ENCODE results near the gene TFF1. TPM values are rescaled to one million over a fixed set of nuclear protein-coding genes. Genes with fewer than 3 reads are reported as not detected.

TFF1 gene
- total RNA-seq, 1 donor from 2014 or later = not detected

DNA sequence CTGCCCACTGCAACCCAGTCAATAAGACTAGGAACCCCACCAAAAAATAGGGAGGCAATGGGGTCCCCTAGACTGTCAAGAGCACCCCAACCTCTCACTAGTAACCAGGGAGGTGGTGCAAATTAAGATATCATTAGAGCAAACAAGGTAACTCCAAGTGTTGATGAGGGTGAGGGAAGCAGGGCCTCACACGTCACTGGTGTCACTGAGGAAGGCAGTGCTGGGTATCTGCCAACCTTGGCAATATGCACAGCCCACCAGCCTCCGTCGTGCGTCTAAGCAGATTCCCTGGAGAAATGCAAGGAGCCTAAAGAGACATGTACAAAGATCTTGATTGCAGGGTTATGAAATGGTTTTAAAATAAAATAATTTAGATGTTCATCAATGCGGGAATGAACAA, 41.1 kb upstream of the TFF1 start:
- DNase-seq (ENCODE audit: low read depth) = no peak
- Histone ChIP-seq H3K36me3 (ENCODE audit: control insufficient read depth, insufficient read depth, low read length) (no peaks in the 10 kb centered on the region), H3K4me3 (ENCODE audit: low read depth, low read length) (no peak overlapping the region), H3K27me3 (ENCODE audit: control insufficient read depth, insufficient read depth, low read length) (no peaks in the 10 kb centered on the region)
- TF ChIP-seq CTCF (IDR thresholded peaks at IDR 0.05; ENCODE audit: insufficient read depth, low read length, poor library complexity, severe bottlenecking) = no peak

DNA sequence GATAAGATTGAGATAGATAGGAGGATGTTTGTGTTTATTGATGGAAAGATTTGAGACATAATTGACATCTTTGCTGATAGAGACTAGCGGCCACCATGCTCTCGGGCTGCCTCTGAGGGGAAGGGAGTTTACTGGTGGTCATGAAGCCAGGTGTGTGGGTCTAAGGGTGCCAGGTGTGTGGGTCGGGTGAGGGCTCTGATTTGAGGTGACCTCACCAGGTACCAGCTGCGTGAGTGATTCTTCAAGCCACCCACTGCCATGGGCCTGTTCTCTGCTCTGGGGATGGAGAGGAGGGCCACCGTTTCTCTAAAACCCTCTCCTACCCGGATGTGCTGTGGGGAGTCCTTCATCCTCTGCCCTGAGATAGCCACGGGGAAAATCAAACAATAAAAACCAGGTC, 40.5 kb upstream of the TFF1 start:
- H3K27me3 ChIP-seq (ENCODE audit: control insufficient read depth, insufficient read depth, low read length) = no peaks in the 10 kb centered on the region

GRCh38 chr21:42406201-42406621, 39.9 kb upstream of the TFF1 start:
- no peak for DNase-seq (ENCODE audit: low read depth)
- Histone ChIP-seq H3K36me3 (ENCODE audit: control insufficient read depth, insufficient read depth, low read length) (no peaks in the 10 kb centered on the region), H3K27me3 (ENCODE audit: control insufficient read depth, insufficient read depth, low read length) (no peaks in the 10 kb centered on the region), H3K4me3 (ENCODE audit: low read depth, low read length) (no peak overlapping the region)
- no peak for TF ChIP-seq CTCF (IDR thresholded peaks at IDR 0.05; ENCODE audit: insufficient read depth, low read length, poor library complexity, severe bottlenecking)

More for the DNA sequence above, 40.5 kb upstream of the TFF1 start:
- H3K4me3 ChIP-seq (ENCODE audit: low read depth, low read length) = no peak overlapping the region
- no peak for DNase-seq (ENCODE audit: low read depth)
- no peak for TF ChIP-seq CTCF (IDR thresholded peaks at IDR 0.05; ENCODE audit: insufficient read depth, low read length, poor library complexity, severe bottlenecking)
- no peaks in the 10 kb centered on the region for H3K36me3 ChIP-seq (ENCODE audit: control insufficient read depth, insufficient read depth, low read length)

DNA sequence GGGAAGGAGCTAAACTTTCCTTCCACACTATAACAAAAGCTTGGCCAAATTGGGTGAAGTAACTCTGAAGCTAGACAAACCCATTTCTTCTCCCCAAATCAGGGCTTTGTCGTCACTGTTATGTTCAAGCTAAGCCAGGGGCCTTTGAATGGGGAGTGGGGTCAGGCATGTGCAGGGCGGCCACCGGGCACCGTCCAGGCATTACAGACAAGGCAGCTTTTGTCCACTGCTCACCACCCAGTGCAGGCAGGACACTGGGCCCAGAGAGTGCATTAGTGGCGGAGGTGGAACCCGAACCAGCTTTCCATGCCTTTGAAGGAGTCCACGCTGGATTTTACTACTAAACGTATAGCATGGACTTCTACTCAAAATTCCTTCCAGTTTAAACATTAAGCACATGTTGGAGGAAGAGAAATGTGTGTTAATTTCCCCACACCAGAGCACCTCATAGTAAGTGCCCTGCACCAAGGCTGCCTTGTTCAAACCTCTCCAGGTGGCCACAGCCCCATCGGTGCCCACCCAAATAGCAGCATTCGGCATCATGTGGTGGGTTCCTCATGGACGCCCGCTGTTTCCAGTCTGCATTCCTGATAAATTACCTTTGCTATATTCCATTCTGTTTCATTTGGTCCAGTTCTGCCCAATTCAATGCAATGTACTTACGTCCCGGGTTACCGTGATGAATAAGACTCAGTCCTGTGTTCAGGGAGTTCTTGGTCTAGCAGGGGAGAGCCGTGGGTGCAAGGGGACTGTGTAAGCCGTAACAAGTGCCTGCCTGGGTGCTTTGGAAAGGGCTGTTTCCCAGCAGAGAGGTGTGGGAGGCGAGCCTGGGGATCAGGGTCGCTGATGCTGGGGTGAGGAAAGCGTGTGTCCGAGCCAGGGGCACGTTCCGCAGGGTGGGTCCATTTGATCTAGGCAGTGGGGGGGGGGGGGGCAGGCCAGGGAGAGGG, 39.0 kb upstream of the TFF1 start:
- TF ChIP-seq CTCF (IDR thresholded peaks at IDR 0.05; ENCODE audit: insufficient read depth, low read length, poor library complexity, severe bottlenecking) = no peak
- DNase-seq (ENCODE audit: low read depth) = no peak
- Histone ChIP-seq H3K4me3 (ENCODE audit: low read depth, low read length) (no peak overlapping the region), H3K27me3 (ENCODE audit: control insufficient read depth, insufficient read depth, low read length) (no peaks in the 10 kb centered on the region), H3K36me3 (ENCODE audit: control insufficient read depth, insufficient read depth, low read length) (no peaks in the 10 kb centered on the region)

GRCh38 chr21:42404539-42404938, 38.2 kb upstream of the TFF1 start:
- Histone ChIP-seq H3K4me3 (ENCODE audit: low read depth, low read length) (no peak overlapping the region), H3K27me3 (ENCODE audit: control insufficient read depth, insufficient read depth, low read length) (no peaks in the 10 kb centered on the region), H3K36me3 (ENCODE audit: control insufficient read depth, insufficient read depth, low read length) (no peaks in the 10 kb centered on the region)
- DNase-seq (ENCODE audit: low read depth) = no peak
- no peak for TF ChIP-seq CTCF (IDR thresholded peaks at IDR 0.05; ENCODE audit: insufficient read depth, low read length, poor library complexity, severe bottlenecking)

All from kidney epithelial cell (primary cell).